Measurements from ENCODE around the gene UBR2. TPM values are rescaled to one million over a fixed set of nuclear protein-coding genes. Genes with fewer than 3 reads are reported as not detected.

Gene UBR2
- total RNA-seq, 5 donors from 2014 or later (not counting 1 experiment from before 2014, with no cell fraction given), result 41.1 to 47.6 (median 44.8) TPM

- DNase-seq (peak in 4 of 35 experiments; percentile 1 to 42 (median 20)), ATAC-seq (replicated peaks in 1 of 4) (peak; percentile 56 to 83 (median 70))
- Histone ChIP-seq H3K27ac (ENCODE audit: low read length) (peak overlapping the region; percentile 53), H3K4me1 (ENCODE audit: control insufficient read depth in 1 of 2, extremely low read depth in 1 of 2, insufficient read depth in 2 of 2, low read length in 2 of 2) (peaks cover 16 to 33% of the 10 kb centered on the region in 2 experiments), H3K9me3 (no peaks in the 10 kb centered on the region), H3K4me3 (ENCODE audit: control insufficient read depth in 1 of 2, extremely low read depth in 1 of 2, low read length in 1 of 2) (no peak overlapping the region), H3K36me3 (ENCODE audit: control insufficient read depth in 2 of 2, extremely low read depth in 1 of 2, insufficient read depth in 1 of 2, low read length in 1 of 2) (peaks cover 0 to 46% of the 10 kb centered on the region in 2 donors), H3K27me3 (replicated peaks in 1 of 2; ENCODE audit: control insufficient read depth in 2 of 2, extremely low read depth in 1 of 2, insufficient read depth in 2 of 2, low read length in 1 of 2) (no peaks in the 10 kb centered on the region)
- H3K4me1 Mint-ChIP-seq, result peaks cover 42 to 57% (median 48%) of the 10 kb centered on the region in 3 donors
- peak overlapping the region; percentile 85 to 93 for H3K27ac Mint-ChIP-seq
- ChIA-PET CTCF (interaction anchor here (0.6 to 2.4 kb wide), 3 partner anchors 33 to 188 kb away, joined by 3 to 12 read pairs (median 10); no protein-coding TSS in a partner anchor), POLR2A (interaction anchor here (0.6 to 1.2 kb wide), 7 partner anchors 8 to 112 kb away, joined by 3 to 8 read pairs (median 4); partner anchors contain the start of gene TBCC (in 1 of the 2))
- no peaks in the 10 kb centered on the region for H3K27me3 Mint-ChIP-seq
- H3K36me3 Mint-ChIP-seq, result peaks cover 31% of the 10 kb centered on the region
- peak overlapping the region in 1 of 3 donors; percentile 19 for H3K4me3 Mint-ChIP-seq
- H3K9me3 Mint-ChIP-seq, result no peaks in the 10 kb centered on the region
- 100% methylated on average over 1 of the region's 2 CpGs for WGBS (ENCODE audit: insufficient coverage)
Observed at GRCh38 chr6:42693725-42694323, 130.0 kb downstream of the UBR2 start.

- POLR2A ChIA-PET, result no interaction called here
- peak overlapping the region; percentile 66 to 93 for H3K27ac Mint-ChIP-seq
Observed at GRCh38 chr6:42694586-42694985, 130.8 kb downstream of the UBR2 start.

GRCh38 chr6:42696526-42697267 lies 132.9 kb downstream of the UBR2 start:
- Mint-ChIP-seq H3K4me3 (no peak overlapping the region), H3K36me3 (peaks cover 7% of the 10 kb centered on the region), H3K9me3 (no peaks in the 10 kb centered on the region), H3K27me3 (no peaks in the 10 kb centered on the region), H3K27ac (peak overlapping the region in 1 of 2 donors; percentile 39), H3K4me1 (peaks cover 28 to 33% (median 29%) of the 10 kb centered on the region in 3 donors)
- Histone ChIP-seq H3K9me3 (no peaks in the 10 kb centered on the region), H3K27ac (ENCODE audit: low read length) (no peak overlapping the region), H3K36me3 (ENCODE audit: control insufficient read depth in 2 of 2, extremely low read depth in 1 of 2, insufficient read depth in 1 of 2, low read length in 1 of 2) (peaks cover 0 to 18% of the 10 kb centered on the region in 2 donors), H3K4me3 (ENCODE audit: control insufficient read depth in 1 of 2, extremely low read depth in 1 of 2, low read length in 1 of 2) (no peak overlapping the region), H3K27me3 (replicated peaks in 1 of 2; ENCODE audit: control insufficient read depth in 2 of 2, extremely low read depth in 1 of 2, insufficient read depth in 2 of 2, low read length in 1 of 2) (no peaks in the 10 kb centered on the region), H3K4me1 (ENCODE audit: control insufficient read depth in 1 of 2, extremely low read depth in 1 of 2, insufficient read depth in 2 of 2, low read length in 2 of 2) (peaks cover 14 to 19% of the 10 kb centered on the region in 2 experiments)
- no peak for ATAC-seq (replicated peaks in 1 of 4)
- no peak for DNase-seq
- ChIA-PET CTCF (interaction anchor here in 1 of 2 donors (0.6 kb wide), 1 partner anchor 20 kb away, joined by 7 read pairs; no protein-coding TSS in a partner anchor), POLR2A (no interaction called here)
- WGBS (ENCODE audit: insufficient coverage), result 85% methylated on average over 6 of the region's 7 CpGs

More at GRCh38 chr6:42694586-42694985, 130.8 kb downstream of the UBR2 start:
- Histone ChIP-seq H3K4me3 (ENCODE audit: control insufficient read depth in 1 of 2, extremely low read depth in 1 of 2, low read length in 1 of 2) (no peak overlapping the region), H3K9me3 (no peaks in the 10 kb centered on the region), H3K4me1 (ENCODE audit: control insufficient read depth in 1 of 2, extremely low read depth in 1 of 2, insufficient read depth in 2 of 2, low read length in 2 of 2) (peaks cover 16 to 33% of the 10 kb centered on the region in 2 experiments), H3K27ac (ENCODE audit: low read length) (no peak overlapping the region), H3K27me3 (replicated peaks in 1 of 2; ENCODE audit: control insufficient read depth in 2 of 2, extremely low read depth in 1 of 2, insufficient read depth in 2 of 2, low read length in 1 of 2) (no peaks in the 10 kb centered on the region), H3K36me3 (ENCODE audit: control insufficient read depth in 2 of 2, extremely low read depth in 1 of 2, insufficient read depth in 1 of 2, low read length in 1 of 2) (peaks cover 0 to 38% of the 10 kb centered on the region in 2 donors)
- no peak for DNase-seq
- Mint-ChIP-seq H3K4me3 (peak overlapping the region in 1 of 3 donors; percentile 19), H3K27me3 (no peaks in the 10 kb centered on the region), H3K4me1 (peaks cover 42 to 54% (median 45%) of the 10 kb centered on the region in 3 donors), H3K36me3 (peaks cover 23% of the 10 kb centered on the region), H3K9me3 (no peaks in the 10 kb centered on the region)
- no peak for ATAC-seq (replicated peaks in 1 of 4)
- WGBS (ENCODE audit: insufficient coverage), result no CpG with 5 or more reads among the region's 4 CpGs
- CTCF ChIA-PET, result interaction anchor here in 1 of 2 donors (0.5 to 0.8 kb wide), 2 partner anchors 33 to 159 kb away, joined by 3 to 5 read pairs; no protein-coding TSS in a partner anchor

- peaks cover 0 to 13% of the 10 kb centered on the region in 2 donors for H3K36me3 ChIP-seq (ENCODE audit: control insufficient read depth in 2 of 2, extremely low read depth in 1 of 2, insufficient read depth in 1 of 2, low read length in 1 of 2)
- CTCF ChIA-PET, result interaction anchor here in 1 of 2 donors (0.6 kb wide), 1 partner anchor 19 kb away, joined by 7 read pairs; no protein-coding TSS in a partner anchor
- H3K27ac Mint-ChIP-seq, result peak overlapping the region in 1 of 2 donors; percentile 39
Observed at GRCh38 chr6:42697268-42697655, 133.4 kb downstream of the UBR2 start.

GRCh38 chr6:42698217-42698616 lies 134.4 kb downstream of the UBR2 start:
- Mint-ChIP-seq H3K9me3 (no peaks in the 10 kb centered on the region), H3K4me3 (no peak overlapping the region), H3K27me3 (no peaks in the 10 kb centered on the region), H3K36me3 (no peaks in the 10 kb centered on the region), H3K27ac (no peak overlapping the region), H3K4me1 (peaks cover 18 to 19% (median 19%) of the 10 kb centered on the region in 3 donors)
- ATAC-seq (replicated peaks in 1 of 4) (no peak), DNase-seq (no peak)
- Histone ChIP-seq H3K9me3 (no peaks in the 10 kb centered on the region), H3K27ac (ENCODE audit: low read length) (no peak overlapping the region), H3K4me3 (ENCODE audit: control insufficient read depth in 1 of 2, extremely low read depth in 1 of 2, low read length in 1 of 2) (no peak overlapping the region), H3K27me3 (replicated peaks in 1 of 2; ENCODE audit: control insufficient read depth in 2 of 2, extremely low read depth in 1 of 2, insufficient read depth in 2 of 2, low read length in 1 of 2) (no peaks in the 10 kb centered on the region), H3K36me3 (ENCODE audit: control insufficient read depth in 2 of 2, extremely low read depth in 1 of 2, insufficient read depth in 1 of 2, low read length in 1 of 2) (peaks cover 0 to 5% of the 10 kb centered on the region in 2 donors), H3K4me1 (ENCODE audit: control insufficient read depth in 1 of 2, extremely low read depth in 1 of 2, insufficient read depth in 2 of 2, low read length in 2 of 2) (peaks cover 8 to 11% of the 10 kb centered on the region in 2 experiments)
- 85% methylated on average over 8 of the region's 13 CpGs for WGBS (ENCODE audit: insufficient coverage)
- CTCF ChIA-PET, result interaction anchor here in 1 of 2 donors (0.6 kb wide), 1 partner anchor 103 kb away, joined by 3 read pairs; no protein-coding TSS in a partner anchor
- POLR2A ChIA-PET, result no interaction called here

More at GRCh38 chr6:42697268-42697655, 133.4 kb downstream of the UBR2 start:
- Histone ChIP-seq H3K4me3 (ENCODE audit: control insufficient read depth in 1 of 2, extremely low read depth in 1 of 2, low read length in 1 of 2) (no peak overlapping the region), H3K27me3 (replicated peaks in 1 of 2; ENCODE audit: control insufficient read depth in 2 of 2, extremely low read depth in 1 of 2, insufficient read depth in 2 of 2, low read length in 1 of 2) (no peaks in the 10 kb centered on the region), H3K4me1 (ENCODE audit: control insufficient read depth in 1 of 2, extremely low read depth in 1 of 2, insufficient read depth in 2 of 2, low read length in 2 of 2) (peaks cover 14 to 16% of the 10 kb centered on the region in 2 experiments), H3K27ac (ENCODE audit: low read length) (no peak overlapping the region), H3K9me3 (no peaks in the 10 kb centered on the region)
- no peak for ATAC-seq (replicated peaks in 1 of 4)
- 92% methylated on average over 2 of the region's 5 CpGs for WGBS (ENCODE audit: insufficient coverage)
- H3K4me3 Mint-ChIP-seq, result no peak overlapping the region
- H3K27me3 Mint-ChIP-seq, result no peaks in the 10 kb centered on the region
- H3K36me3 Mint-ChIP-seq, result peaks cover 7% of the 10 kb centered on the region
- no peak for DNase-seq
- H3K9me3 Mint-ChIP-seq, result no peaks in the 10 kb centered on the region
- peaks cover 27 to 29% (median 27%) of the 10 kb centered on the region in 3 donors for H3K4me1 Mint-ChIP-seq
- POLR2A ChIA-PET, result interaction anchor here in 1 of 2 donors (0.5 kb wide), 1 partner anchor 84 kb away, joined by 5 read pairs; no protein-coding TSS in a partner anchor

GRCh38 chr6:42702200-42702599 lies 138.4 kb downstream of the UBR2 start:
- Mint-ChIP-seq H3K27ac (no peak overlapping the region), H3K4me3 (no peak overlapping the region), H3K36me3 (no peaks in the 10 kb centered on the region), H3K4me1 (no peaks in the 10 kb centered on the region), H3K27me3 (no peaks in the 10 kb centered on the region), H3K9me3 (no peaks in the 10 kb centered on the region)
- Histone ChIP-seq H3K27me3 (replicated peaks in 1 of 2; ENCODE audit: control insufficient read depth in 2 of 2, extremely low read depth in 1 of 2, insufficient read depth in 2 of 2, low read length in 1 of 2) (peaks cover 0 to 3% of the 10 kb centered on the region in 2 experiments), H3K4me3 (ENCODE audit: control insufficient read depth in 1 of 2, extremely low read depth in 1 of 2, low read length in 1 of 2) (no peak overlapping the region), H3K36me3 (ENCODE audit: control insufficient read depth in 2 of 2, extremely low read depth in 1 of 2, insufficient read depth in 1 of 2, low read length in 1 of 2) (no peaks in the 10 kb centered on the region), H3K9me3 (no peaks in the 10 kb centered on the region), H3K4me1 (ENCODE audit: control insufficient read depth in 1 of 2, extremely low read depth in 1 of 2, insufficient read depth in 2 of 2, low read length in 2 of 2) (no peaks in the 10 kb centered on the region), H3K27ac (ENCODE audit: low read length) (no peak overlapping the region)
- no peak for DNase-seq
- no peak for ATAC-seq (replicated peaks in 1 of 4)
- ChIA-PET CTCF (no interaction called here), POLR2A (interaction anchor here (0.6 to 0.7 kb wide), 2 partner anchors 9 to 83 kb away, joined by 3 to 7 read pairs; no protein-coding TSS in a partner anchor)
- WGBS (ENCODE audit: insufficient coverage), result no CpG with 5 or more reads among the region's 2 CpGs
